Activated CD4-positive, alpha-beta T cell treated with anti-CD3 and anti-CD28 coated beads for 36 hours (primary cell): ENCODE data around the gene TMEM212. TPM values are rescaled to one million over a fixed set of nuclear protein-coding genes. Genes with fewer than 3 reads are reported as not detected.

Source experiments
- ATAC-seq: fragments of 200-7000 bp; cut with Tn5 transposase; one replicate; pipeline ENCODE4 v1.10.0; 2021; ENCODE audit warnings: mild to moderate bottlenecking, moderate library complexity
- CTCF ChIA-PET: fragments of 350-600 bp; sonication (Branson Sonifier 250); formaldehyde crosslinking; loops from one replicate; lab custom pipeline; 2021; ENCODE audit warnings: antibody characterized with exemption; lab: Charles Lee
- POLR2A ChIA-PET: fragments of 350-600 bp; sonication (Branson Sonifier 250); formaldehyde crosslinking; loops from one replicate; lab custom pipeline; 2021; ENCODE audit warnings: antibody characterized with exemption, inconsistent platforms; lab: Charles Lee
- DNase-seq: peaks from one replicate; pipeline ENCODE4 v3.0.0-alpha.2; 2020
- H3K27ac Mint-ChIP-seq: one replicate; pipeline ENCODE4 v1.8.0; 2021; ENCODE audit warnings: mixed read lengths
- H3K27me3 Mint-ChIP-seq: one replicate; pipeline ENCODE4 v1.8.0; 2021; ENCODE audit warnings: mixed read lengths
- H3K36me3 Mint-ChIP-seq: one replicate; pipeline ENCODE4 v1.8.0; 2021; ENCODE audit warnings: low read depth, mixed read lengths
- H3K4me1 Mint-ChIP-seq: one replicate; pipeline ENCODE4 v1.8.0; 2021; ENCODE audit warnings: mixed read lengths
- H3K4me3 Mint-ChIP-seq: one replicate; pipeline ENCODE4 v1.8.0; 2021; ENCODE audit warnings: mild to moderate bottlenecking, moderate library complexity, mixed read lengths
- H3K9me3 Mint-ChIP-seq: one replicate; pipeline ENCODE4 v1.8.0; 2021; ENCODE audit warnings: low read depth, mixed read lengths
- intact Hi-C, 2 experiments: fragments of 100-400 bp; cut with DNase I in 1 of 2; cut with micrococcal nuclease in 1 of 2; formaldehyde crosslinking; loops; one replicate each; pipeline versions ENCODE4 v1.14.2 to v1.15.1; 2022 to 2024; cut with DNase I, micrococcal nuclease
- total RNA-seq, 2 experiments: library from RNA; stranded (reverse); gene quantifications; one replicate each; pipeline ENCODE4 v1.2.3, GENCODE V29; 2021

The TMEM212 gene
- total RNA-seq, 2 experiments from 2014 or later = not detected

DNA sequence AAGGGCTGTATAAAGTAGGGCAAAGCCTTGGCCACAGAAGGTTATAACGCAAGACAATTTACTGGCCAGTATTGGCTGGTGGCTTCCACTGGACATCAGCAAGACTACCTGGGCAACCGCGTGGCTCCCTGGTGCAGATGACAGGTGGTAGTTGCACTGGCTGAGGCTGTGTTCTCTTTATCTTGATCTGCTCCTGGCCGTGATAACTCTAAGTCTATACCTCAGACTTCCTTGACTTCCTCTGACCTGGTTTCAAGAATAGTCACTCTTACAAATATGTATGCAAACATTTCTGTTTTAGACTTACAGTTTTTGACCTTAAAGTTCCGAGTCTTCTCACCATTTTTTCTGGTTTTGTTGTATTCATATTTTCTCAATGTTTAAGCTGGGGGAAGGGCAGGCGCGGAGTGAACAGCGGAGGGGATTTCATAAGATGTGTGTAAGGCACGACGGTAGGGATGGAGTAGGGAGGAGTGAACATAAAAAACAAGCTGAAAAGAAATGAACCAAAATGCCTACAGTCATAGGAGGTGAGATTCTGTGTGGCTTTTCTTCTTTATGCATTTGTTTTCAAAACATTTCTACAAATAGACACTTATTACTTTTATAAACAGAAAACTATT lies 15.2 kb upstream of the TMEM212 start:
- Mint-ChIP-seq H3K4me1 (peaks cover 5% of the 10 kb centered on the region), H3K27ac (no peak overlapping the region), H3K36me3 (no peaks in the 10 kb centered on the region), H3K27me3 (peaks cover 11% of the 10 kb centered on the region), H3K9me3 (no peaks in the 10 kb centered on the region), H3K4me3 (no peak overlapping the region)
- DNase-seq (no peak), ATAC-seq (no peak)
- POLR2A ChIA-PET = no interaction called here
- CTCF ChIA-PET = interaction anchor here (1.3 kb wide), 1 partner anchor 55 kb away, joined by 3 read pairs; no protein-coding TSS in a partner anchor
- intact Hi-C loops = no loop called here

DNA sequence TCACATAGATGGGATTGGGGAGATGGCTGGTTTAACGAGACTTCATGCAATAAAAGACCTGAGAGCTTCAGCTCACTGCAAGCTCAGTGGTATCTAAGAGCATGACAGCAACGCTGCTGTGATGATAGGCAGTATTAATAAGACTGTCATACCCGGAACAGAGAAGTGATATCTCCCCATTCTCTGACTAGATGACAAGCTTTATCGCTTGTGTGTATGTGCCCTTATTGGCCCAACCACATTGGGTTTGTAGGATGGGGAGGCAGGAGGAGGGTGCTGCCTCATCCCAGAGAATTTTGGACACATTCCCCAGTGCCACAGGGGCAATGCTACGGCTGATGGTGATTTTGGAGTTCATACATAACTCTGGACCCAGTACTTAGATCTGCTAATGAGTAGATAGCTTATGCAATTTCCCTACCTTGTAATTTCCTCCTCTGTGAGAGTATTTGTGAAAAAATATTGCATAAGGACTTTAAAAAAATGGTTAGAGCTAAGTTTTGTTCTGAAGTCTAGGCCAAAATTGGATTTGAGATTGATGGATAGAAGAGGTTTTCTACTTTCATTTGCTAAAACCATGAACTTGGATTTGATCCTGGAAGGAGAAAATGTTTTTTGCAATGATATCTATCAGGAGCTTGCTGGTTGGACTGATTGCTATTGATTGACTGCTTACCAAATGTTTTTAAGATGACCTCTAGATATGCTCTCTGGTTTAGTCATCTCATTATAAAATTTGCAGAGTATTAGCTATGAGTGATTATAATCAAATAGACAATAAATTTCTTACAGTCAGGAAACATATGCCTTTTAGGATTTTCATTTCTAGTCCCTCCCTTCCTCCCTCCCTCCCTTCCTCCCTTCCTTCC lies 14.0 kb upstream of the TMEM212 start:
- Mint-ChIP-seq H3K9me3 (no peaks in the 10 kb centered on the region), H3K27me3 (peaks cover 8% of the 10 kb centered on the region), H3K27ac (no peak overlapping the region), H3K36me3 (no peaks in the 10 kb centered on the region), H3K4me3 (no peak overlapping the region), H3K4me1 (peaks cover 5% of the 10 kb centered on the region)
- DNase-seq (no peak), ATAC-seq (no peak)
- intact Hi-C loops = no loop called here
- ChIA-PET POLR2A (no interaction called here), CTCF (interaction anchor here (0.9 to 2.5 kb wide), 5 partner anchors 10 to 57 kb away, joined by 3 to 12 read pairs (median 3); partner anchors contain the start of gene PLD1)

DNA sequence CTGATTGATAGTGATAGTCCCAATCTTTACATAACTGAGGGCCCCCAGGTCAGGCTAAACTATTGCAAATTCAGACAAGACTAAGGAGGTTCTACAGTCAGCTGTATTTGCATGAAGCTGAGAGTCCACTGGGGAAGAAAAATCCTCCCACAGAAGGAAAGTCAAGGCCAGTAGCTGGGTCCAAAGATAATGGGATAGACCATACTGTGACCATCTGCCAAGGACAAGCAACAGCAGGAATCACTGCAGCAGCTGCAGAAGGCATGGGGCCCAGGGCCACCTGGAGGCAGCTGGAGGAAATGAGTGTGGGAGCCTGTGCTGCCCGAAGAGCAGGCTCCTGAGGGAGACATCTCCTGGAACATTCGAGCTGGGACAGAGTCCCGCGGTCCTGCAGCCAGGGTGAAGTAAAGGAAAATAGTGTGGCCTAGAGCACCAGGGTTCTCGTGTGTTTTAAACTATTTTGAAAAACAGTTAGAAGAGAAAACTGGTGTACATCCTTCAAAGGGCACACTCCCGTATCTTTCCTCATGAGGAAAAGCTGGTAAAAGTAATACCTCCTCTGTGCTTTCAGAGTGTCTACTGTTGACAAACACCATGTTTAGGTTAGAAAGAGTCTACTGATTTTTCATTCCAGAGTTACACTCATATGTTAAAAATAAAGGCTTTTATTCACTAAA lies 13.2 kb upstream of the TMEM212 start:
- no peak overlapping the region for H3K27ac Mint-ChIP-seq
- ChIA-PET POLR2A (no interaction called here), CTCF (interaction anchor here (0.7 to 2.5 kb wide), 5 partner anchors 9 to 514 kb away, joined by 3 to 12 read pairs (median 3); partner anchors contain the start of gene PLD1)
- no peak overlapping the region for H3K4me3 Mint-ChIP-seq
- peak; percentile 39 for DNase-seq
- peaks cover 8% of the 10 kb centered on the region for H3K27me3 Mint-ChIP-seq
- no peaks in the 10 kb centered on the region for H3K9me3 Mint-ChIP-seq
- ATAC-seq = no peak
- no peaks in the 10 kb centered on the region for H3K36me3 Mint-ChIP-seq
- intact Hi-C loops = loop anchor here (2.0 to 10.0 kb wide), 4 partner anchors 128 to 869 kb away; no protein-coding TSS in a partner anchor
- peaks cover 5% of the 10 kb centered on the region for H3K4me1 Mint-ChIP-seq

DNA sequence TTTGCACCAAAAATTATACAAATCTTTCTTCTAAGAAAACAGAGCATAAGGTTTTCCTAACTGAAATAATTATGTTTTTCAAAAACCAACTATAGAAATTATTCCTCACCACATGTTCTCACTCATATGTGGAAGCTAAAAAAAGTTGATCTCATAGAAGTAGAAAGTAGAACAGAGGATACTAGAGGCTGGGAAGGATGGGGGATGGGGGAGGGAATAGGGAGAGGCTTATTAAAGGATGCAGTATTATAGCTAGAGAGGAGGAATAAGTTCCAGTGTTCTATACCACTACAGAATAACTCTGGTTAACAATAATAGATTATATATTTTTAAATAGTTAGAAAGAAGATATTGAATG lies 12.7 kb upstream of the TMEM212 start:
- ChIA-PET CTCF (interaction anchor here (0.6 to 2.5 kb wide), 4 partner anchors 9 to 514 kb away, joined by 3 to 12 read pairs (median 4); no protein-coding TSS in a partner anchor), POLR2A (interaction anchor here (0.7 kb wide), 1 partner anchor 20 kb away, joined by 3 read pairs; the partner anchor contains the start of gene PLD1)
- intact Hi-C loops = loop anchor here (2.0 to 10.0 kb wide), 4 partner anchors 128 to 870 kb away; no protein-coding TSS in a partner anchor
- H3K27me3 Mint-ChIP-seq = peaks cover 5% of the 10 kb centered on the region
- no peak overlapping the region for H3K27ac Mint-ChIP-seq
- H3K4me1 Mint-ChIP-seq = peaks cover 5% of the 10 kb centered on the region
- no peaks in the 10 kb centered on the region for H3K9me3 Mint-ChIP-seq
- no peak for DNase-seq
- H3K4me3 Mint-ChIP-seq = no peak overlapping the region
- no peak for ATAC-seq
- H3K36me3 Mint-ChIP-seq = no peaks in the 10 kb centered on the region

DNA sequence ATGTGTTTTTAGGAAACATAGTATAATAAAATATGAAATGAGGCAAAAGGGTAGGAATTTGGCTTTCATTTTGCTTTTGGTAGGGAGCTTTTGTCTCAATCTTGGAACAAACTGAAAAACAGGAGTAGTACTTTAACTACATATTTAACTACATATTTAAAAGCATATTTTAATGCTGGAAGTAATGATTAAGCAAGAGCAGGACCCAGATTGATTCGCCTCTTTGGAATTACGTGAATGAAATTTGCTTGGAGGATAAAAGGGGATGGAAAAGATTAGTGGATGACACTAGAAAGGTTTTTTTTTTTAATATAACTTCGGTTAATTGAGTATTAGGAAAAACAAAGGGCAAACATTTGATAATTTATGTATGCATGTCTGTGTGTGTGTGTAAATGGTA lies 11.2 kb upstream of the TMEM212 start:
- Mint-ChIP-seq H3K4me1 (peaks cover 5% of the 10 kb centered on the region), H3K36me3 (no peaks in the 10 kb centered on the region), H3K9me3 (no peaks in the 10 kb centered on the region), H3K27ac (no peak overlapping the region), H3K27me3 (peaks cover 8% of the 10 kb centered on the region), H3K4me3 (no peak overlapping the region)
- intact Hi-C loops = loop anchor here (2.0 to 10.0 kb wide), 4 partner anchors 130 to 871 kb away; no protein-coding TSS in a partner anchor
- DNase-seq (no peak), ATAC-seq (no peak)
- CTCF ChIA-PET = interaction anchor here (0.7 kb wide), 1 partner anchor 526 kb away, joined by 4 read pairs; no protein-coding TSS in a partner anchor
- POLR2A ChIA-PET = no interaction called here

DNA sequence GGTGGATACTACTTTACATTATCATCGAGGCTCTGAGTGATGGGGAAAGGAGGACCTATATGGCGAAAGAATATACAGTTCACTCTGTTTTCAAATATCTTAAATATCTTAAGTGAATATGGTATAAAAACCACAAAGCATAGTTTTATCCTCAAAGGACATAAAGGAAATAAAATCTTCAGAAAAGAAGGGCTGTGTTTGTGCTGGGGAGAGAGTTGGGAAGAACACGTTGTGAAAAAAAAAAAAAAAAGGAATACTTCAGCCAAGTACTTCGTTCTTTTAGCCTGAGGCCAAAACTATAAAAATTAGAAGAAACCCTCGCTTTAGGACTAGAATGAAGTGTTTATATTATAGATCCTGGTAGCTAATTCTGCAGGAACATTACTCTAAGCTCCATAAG lies 10.2 kb upstream of the TMEM212 start:
- ChIA-PET CTCF (interaction anchor here (0.6 to 1.7 kb wide), 2 partner anchors 61 to 880 kb away, joined by 4 to 7 read pairs; no protein-coding TSS in a partner anchor), POLR2A (no interaction called here)
- DNase-seq = no peak
- Mint-ChIP-seq H3K4me1 (peaks cover 2% of the 10 kb centered on the region), H3K36me3 (no peaks in the 10 kb centered on the region), H3K9me3 (no peaks in the 10 kb centered on the region), H3K27me3 (peaks cover 4% of the 10 kb centered on the region), H3K4me3 (no peak overlapping the region), H3K27ac (no peak overlapping the region)
- intact Hi-C loops = loop anchor here (5.0 to 10.0 kb wide), 3 partner anchors 131 to 668 kb away; no protein-coding TSS in a partner anchor
- ATAC-seq = no peak

DNA sequence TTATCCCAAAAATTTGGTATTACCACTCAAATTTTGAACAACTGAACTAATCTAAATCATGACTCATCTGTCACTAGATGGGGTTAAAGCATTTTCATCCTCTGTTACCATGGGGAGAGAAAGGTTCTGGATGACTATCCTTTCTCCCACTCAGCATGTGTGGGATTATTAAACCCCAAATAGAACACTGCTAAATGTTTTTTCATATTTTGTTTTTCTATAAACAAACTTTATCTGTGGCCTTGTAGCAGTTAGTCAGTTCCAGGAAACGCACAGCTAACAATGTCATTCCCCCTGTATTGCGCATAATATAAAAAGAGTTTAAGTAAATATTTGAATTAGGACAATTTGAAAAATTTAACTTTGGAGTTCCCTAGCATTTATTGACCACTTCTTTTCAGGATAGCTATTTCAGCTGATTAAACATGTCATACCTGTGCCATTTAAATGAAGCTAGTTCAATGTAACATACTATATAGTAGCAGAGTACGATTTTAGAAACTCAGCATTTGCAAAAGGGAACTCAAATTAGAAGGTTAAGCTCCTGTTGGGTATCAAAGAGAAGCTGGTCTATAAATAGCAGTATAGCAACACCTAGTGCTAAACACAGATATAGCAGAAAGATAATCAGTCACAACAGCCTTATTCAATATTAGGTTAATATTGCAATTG lies 9.2 kb upstream of the TMEM212 start:
- ATAC-seq (no peak), DNase-seq (no peak)
- Mint-ChIP-seq H3K36me3 (no peaks in the 10 kb centered on the region), H3K27me3 (peaks cover 7% of the 10 kb centered on the region), H3K9me3 (no peaks in the 10 kb centered on the region), H3K4me1 (no peaks in the 10 kb centered on the region), H3K27ac (no peak overlapping the region), H3K4me3 (no peak overlapping the region)
- ChIA-PET CTCF (interaction anchor here (0.8 to 1.7 kb wide), 7 partner anchors 12 to 507 kb away, joined by 3 to 7 read pairs (median 4); no protein-coding TSS in a partner anchor), POLR2A (no interaction called here)
- intact Hi-C loops = loop anchor here (2.0 to 10.0 kb wide), 4 partner anchors 132 to 669 kb away; no protein-coding TSS in a partner anchor

DNA sequence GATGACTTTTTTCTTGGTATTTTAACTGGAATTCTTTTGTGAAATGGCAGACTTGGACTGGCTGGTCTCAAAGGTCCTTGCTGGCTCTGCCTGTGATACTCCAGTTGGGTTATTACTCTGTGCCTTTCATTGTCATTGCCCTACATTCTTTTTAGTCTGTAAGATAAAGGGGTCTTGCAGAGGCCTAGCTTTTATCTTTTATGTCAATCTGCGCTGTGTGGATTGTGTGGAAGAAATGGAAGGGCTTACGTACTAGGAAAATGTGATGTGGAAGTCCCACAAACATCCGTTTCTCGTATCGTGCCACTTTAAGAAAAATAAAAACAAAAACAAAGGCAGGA lies 8.7 kb upstream of the TMEM212 start:
- ChIA-PET POLR2A (no interaction called here), CTCF (interaction anchor here (0.8 to 1.7 kb wide), 5 partner anchors 12 to 507 kb away, joined by 3 to 7 read pairs (median 4); no protein-coding TSS in a partner anchor)
- DNase-seq (no peak), ATAC-seq (no peak)
- no peaks in the 10 kb centered on the region for H3K9me3 Mint-ChIP-seq
- H3K4me3 Mint-ChIP-seq = no peak overlapping the region
- H3K36me3 Mint-ChIP-seq = no peaks in the 10 kb centered on the region
- no peaks in the 10 kb centered on the region for H3K4me1 Mint-ChIP-seq
- H3K27me3 Mint-ChIP-seq = peaks cover 7% of the 10 kb centered on the region
- intact Hi-C loops = loop anchor here (2.0 to 10.0 kb wide), 4 partner anchors 132 to 670 kb away; no protein-coding TSS in a partner anchor
- no peak overlapping the region for H3K27ac Mint-ChIP-seq

DNA sequence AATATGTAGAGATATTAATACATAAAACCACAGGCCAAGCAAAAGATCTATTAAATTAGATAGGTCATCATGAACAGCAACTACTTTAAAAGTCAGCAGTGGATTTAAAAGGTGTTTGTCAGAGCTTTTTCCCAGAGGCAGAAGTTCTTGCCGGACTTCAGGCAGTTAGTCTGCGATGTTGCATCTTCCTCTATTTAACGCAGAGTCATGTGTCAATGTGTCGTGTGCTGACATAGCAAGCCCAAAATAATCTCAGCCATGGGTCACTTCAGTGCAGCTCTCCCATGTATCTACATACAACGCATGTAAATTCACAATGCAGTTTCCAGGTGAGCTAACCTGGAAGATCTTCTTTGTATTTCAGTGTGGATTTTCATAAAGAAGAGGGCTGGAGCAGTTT lies 8.0 kb upstream of the TMEM212 start:
- H3K27ac Mint-ChIP-seq = no peak overlapping the region
- DNase-seq (no peak), ATAC-seq (no peak)
- intact Hi-C loops = loop anchor here in 1 of 2 experiments (2.0 to 10.0 kb wide), 2 partner anchors 188 to 670 kb away; no protein-coding TSS in a partner anchor
- H3K9me3 Mint-ChIP-seq = no peaks in the 10 kb centered on the region
- no peaks in the 10 kb centered on the region for H3K4me1 Mint-ChIP-seq
- peaks cover 7% of the 10 kb centered on the region for H3K27me3 Mint-ChIP-seq
- POLR2A ChIA-PET = no interaction called here
- no peak overlapping the region for H3K4me3 Mint-ChIP-seq
- no peaks in the 10 kb centered on the region for H3K36me3 Mint-ChIP-seq
- CTCF ChIA-PET = interaction anchor here (1.2 to 1.5 kb wide), 2 partner anchors 8 to 506 kb away, joined by 3 to 5 read pairs; no protein-coding TSS in a partner anchor

DNA sequence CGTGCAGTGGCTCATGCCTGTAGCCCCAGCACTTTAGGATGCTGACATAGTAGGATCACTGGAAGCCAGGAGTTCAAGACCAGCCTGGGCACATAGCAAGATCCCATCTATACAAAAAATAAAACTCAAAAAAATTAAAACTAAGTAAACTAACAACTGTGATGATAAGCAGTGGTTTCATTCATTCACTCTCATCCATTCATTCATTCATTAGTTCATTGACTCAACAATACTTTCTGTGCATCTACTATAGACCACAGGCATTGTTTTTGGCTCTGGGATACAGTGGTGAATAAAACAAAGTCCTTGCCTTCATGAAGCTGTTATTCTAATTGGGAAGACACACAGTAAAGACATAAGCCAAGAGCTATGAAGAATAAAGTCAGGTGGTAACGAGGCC lies 7.5 kb upstream of the TMEM212 start:
- ChIA-PET CTCF (interaction anchor here (0.5 to 1.2 kb wide), 3 partner anchors 9 to 506 kb away, joined by 3 read pairs; no protein-coding TSS in a partner anchor), POLR2A (no interaction called here)
- Mint-ChIP-seq H3K27me3 (peaks cover 9% of the 10 kb centered on the region), H3K27ac (no peak overlapping the region), H3K36me3 (no peaks in the 10 kb centered on the region), H3K4me3 (no peak overlapping the region), H3K9me3 (no peaks in the 10 kb centered on the region), H3K4me1 (no peaks in the 10 kb centered on the region)
- intact Hi-C loops = loop anchor here in 1 of 2 experiments (2.0 to 10.0 kb wide), 2 partner anchors 189 to 671 kb away; no protein-coding TSS in a partner anchor
- no peak for ATAC-seq
- DNase-seq = no peak
